ENCODE results near the gene CARD14.

Gene CARD14

DNA sequence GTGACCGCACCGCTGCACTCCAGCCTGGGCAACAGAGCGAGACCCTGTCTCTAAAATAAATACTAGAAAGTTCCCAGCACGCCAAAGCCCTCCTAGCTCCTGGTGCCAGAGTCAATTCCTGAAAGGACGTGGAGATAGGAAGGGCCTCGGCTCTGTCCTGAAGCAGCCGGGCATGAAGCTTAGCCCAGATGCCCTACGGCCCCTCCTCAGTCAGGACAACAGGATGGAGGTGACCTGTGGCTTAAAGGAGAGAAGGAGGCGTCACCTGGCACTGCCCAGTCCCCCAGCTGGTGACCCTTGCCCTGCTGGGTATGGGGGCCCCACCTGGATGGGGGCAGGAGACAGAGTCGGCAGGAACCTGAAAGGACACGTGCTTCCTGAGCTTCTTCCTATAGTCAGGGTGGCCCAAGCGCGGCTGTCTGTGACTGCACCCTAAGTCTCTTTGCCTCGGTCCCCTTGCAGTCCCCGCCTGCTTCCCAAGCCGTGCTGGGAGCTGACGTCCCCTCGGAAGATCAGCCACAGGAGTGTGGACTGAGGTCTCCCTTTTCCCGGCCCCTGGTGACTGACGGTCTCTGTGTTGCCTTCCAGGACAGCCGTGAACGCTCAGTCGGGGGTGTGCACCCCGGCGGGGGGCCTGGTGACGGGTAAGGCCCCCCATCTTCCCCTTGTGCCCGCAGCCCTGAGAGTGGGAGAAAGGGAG, 75.9 kb downstream of the CARD14 start:
- DNase-seq (ENCODE audit: low read depth), result no peak
- H3K4me3 ChIP-seq (ENCODE audit: low read depth, low read length), result no peak overlapping the region

DNA sequence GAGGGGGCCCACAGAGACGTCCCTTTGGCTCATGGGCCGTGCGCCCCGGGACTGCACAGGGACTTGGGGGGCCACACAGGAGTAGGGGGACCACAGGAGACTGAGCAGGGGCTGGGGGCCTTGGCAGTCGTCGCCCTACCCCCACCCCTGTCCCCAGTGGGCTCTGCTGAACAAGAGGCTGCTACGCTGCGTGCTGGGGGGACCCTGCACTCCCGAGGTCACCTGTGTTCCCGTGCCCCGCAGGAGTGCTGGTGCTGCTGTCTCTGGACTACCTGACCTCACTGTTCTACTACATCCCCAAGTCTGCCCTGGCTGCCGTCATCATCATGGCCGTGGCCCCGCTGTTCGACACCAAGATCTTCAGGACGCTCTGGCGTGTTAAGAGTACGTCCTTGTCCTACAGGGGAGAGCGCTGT, 76.4 kb downstream of the CARD14 start:
- TF ChIP-seq, protein P1, sequence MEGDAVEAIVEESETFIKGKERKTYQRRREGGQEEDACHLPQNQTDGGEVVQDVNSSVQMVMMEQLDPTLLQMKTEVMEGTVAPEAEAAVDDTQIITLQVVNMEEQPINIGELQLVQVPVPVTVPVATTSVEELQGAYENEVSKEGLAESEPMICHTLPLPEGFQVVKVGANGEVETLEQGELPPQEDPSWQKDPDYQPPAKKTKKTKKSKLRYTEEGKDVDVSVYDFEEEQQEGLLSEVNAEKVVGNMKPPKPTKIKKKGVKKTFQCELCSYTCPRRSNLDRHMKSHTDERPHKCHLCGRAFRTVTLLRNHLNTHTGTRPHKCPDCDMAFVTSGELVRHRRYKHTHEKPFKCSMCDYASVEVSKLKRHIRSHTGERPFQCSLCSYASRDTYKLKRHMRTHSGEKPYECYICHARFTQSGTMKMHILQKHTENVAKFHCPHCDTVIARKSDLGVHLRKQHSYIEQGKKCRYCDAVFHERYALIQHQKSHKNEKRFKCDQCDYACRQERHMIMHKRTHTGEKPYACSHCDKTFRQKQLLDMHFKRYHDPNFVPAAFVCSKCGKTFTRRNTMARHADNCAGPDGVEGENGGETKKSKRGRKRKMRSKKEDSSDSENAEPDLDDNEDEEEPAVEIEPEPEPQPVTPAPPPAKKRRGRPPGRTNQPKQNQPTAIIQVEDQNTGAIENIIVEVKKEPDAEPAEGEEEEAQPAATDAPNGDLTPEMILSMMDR (IDR thresholded peaks at IDR 0.05; ENCODE audit: low read depth, low read length, missing control alignments), result no peak
- no peak for DNase-seq (ENCODE audit: low read depth)
- H3K4me3 ChIP-seq (ENCODE audit: low read depth, low read length), result no peak overlapping the region

More for the DNA sequence above, 75.9 kb downstream of the CARD14 start:
- TF ChIP-seq, protein P1 (IDR thresholded peaks at IDR 0.05; ENCODE audit: low read depth, low read length, missing control alignments), result no peak

DNA sequence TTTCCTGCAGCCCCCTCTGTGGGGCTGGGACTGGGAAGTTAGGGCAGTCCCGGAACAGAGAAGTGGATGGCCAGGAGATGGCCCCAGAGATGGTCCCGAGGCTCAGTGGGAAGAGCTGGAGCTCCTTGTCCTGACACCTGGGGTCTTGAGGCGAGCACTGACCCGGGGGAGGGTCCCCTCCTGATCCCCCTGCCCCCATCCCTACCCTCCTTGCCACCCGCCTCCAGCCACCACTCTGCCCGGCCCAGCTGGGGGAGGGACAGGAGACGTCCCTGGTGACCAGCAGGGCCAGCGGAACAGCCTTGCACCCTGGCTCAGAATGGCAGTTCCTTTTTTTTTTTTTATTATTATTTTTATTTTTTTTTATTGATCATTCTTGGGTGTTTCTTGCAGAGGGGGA, 76.9 kb downstream of the CARD14 start:
- no peak for DNase-seq (ENCODE audit: low read depth)
- no peak overlapping the region for H3K4me3 ChIP-seq (ENCODE audit: low read depth, low read length)
- TF ChIP-seq, protein P1 (IDR thresholded peaks at IDR 0.05; ENCODE audit: low read depth, low read length, missing control alignments), result no peak

DNA sequence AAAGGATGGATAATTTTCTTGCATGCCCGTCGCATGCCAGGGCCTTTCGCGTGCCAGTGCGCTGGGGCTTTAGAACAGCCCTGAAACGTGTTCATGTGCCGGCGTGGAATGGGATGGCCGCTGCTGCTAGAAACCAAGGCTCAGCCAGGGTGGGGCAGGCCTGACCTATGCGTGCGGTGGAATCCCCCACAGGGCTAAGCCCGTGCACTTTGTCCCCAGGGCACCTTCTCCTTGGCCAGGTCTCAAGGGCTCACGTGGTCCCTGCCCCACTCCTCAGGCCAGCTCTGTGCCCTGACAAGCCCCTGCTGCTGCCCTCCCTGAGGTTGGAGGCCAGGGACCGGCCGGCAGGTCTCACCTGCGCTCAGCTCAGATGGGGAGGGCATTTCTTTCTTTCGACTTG, 77.7 kb downstream of the CARD14 start:
- H3K4me3 ChIP-seq (ENCODE audit: low read depth, low read length), result no peak overlapping the region
- TF ChIP-seq, protein P1 (IDR thresholded peaks at IDR 0.05; ENCODE audit: low read depth, low read length, missing control alignments), result no peak
- DNase-seq (ENCODE audit: low read depth), result no peak

DNA sequence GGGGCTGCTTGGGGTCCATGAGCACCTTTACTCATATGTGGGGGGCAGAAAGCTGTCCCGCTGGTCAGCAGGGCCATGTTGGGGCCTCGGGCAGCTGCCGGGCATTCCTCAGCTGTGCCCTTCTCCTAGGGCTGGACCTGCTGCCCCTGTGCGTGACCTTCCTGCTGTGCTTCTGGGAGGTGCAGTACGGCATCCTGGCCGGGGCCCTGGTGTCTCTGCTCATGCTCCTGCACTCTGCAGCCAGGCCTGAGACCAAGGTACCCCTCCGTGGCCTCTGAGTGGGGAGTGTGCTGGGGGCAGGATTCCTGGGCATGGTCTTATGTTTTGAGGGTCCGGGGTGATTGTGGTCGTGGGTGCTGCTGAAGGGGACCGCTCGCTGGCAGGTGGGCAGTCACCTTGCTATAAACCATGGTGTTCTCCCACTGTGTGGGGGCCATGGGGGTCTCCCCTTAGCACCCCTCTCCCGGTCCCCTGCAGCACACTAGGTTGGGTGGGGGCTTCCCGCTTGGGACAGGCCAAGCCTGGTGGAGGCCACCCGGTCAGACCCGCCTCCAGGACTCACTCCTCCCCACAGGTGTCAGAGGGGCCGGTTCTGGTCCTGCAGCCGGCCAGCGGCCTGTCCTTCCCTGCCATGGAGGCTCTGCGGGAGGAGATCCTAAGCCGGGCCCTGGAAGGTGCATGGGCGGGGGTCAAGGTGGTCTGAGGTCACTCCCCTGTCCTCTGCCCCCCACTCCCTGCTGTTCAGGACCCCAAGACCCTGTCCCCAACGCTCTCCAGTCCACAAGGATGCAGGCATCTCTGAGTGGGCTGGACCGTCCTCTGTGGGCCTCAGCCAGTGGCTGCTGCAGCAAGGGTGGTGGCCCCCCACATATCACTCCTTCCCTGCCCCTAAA, 78.4 kb downstream of the CARD14 start:
- no peak for DNase-seq (ENCODE audit: low read depth)
- TF ChIP-seq, protein P1 (IDR thresholded peaks at IDR 0.05; ENCODE audit: low read depth, low read length, missing control alignments), result no peak
- H3K4me3 ChIP-seq (ENCODE audit: low read depth, low read length), result no peak overlapping the region

DNA sequence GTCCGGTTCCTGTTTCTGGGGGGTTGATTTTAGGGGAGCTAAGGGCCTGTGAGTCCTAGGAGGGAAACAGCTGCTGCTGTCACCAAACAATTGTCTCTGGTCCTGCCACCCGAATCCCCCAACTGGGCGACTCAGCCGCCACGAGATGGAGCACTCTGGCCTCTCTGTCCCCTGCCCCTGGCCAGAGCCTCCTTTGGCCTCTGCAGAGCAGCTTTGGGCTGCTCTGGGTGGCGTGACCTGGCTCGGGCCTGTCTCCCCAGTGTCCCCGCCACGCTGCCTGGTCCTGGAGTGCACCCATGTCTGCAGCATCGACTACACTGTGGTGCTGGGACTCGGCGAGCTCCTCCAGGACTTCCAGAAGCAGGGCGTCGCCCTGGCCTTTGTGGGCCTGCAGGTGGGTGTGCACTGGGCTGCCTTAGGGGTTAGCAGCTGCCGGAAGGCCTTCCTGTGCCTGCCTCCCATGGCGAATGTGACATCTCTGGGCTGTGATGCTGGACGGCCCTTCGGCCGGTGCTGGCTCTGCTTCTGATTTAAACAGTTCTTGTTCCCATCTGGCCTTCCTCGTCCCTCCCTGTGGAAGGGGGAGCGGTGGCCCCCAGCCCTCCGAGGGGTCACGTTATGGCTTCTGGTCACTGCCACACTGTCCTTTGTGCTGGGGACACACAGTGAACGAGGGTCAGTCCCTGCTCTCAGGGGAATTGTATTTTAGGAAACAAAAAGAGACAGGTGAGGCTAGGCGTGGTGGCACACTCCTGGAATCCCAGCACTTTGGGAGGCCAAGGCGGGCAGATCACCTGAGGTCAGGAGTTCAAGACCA, 79.3 kb downstream of the CARD14 start:
- H3K4me3 ChIP-seq (ENCODE audit: low read depth, low read length), result no peak overlapping the region
- TF ChIP-seq, protein P1 (IDR thresholded peaks at IDR 0.05; ENCODE audit: low read depth, low read length, missing control alignments), result no peak
- no peak for DNase-seq (ENCODE audit: low read depth)

Data from GM12864 (cell line).